ENCODE data around the gene RPLP1.

DNA sequence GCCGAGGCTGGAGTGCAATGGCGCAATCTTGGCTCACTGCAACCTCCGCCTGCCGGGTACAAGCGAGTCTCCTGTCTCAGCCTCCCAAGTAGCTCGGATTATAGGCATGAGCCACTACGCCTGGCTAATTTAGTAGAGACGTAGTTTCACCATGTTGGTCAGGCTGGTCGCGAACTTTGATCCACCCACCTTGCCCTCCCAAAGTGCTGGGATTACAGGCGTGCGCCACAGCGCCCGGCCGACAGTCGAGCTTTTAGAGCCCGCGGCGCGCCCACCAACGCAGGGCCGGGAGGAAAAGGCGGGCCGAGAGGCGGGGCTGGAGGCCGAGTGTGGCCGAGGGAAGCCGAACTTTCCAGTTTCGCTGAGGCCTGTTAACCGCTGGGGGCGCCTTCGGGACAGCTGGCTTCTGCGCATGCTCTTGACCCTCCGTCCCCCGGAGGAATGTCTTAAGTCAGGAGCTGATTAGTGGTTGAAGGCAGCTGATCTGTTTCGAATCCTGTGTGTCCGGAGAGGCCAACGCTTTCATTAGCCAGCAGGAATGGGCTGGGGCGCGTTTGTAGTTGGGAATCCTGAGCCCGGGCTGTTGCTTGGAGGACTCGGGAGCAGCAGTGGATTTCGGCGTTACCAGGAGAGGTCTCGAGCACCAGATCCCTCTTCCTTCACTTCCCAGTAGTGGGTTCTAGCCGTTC lies 10.0 kb downstream of the RPLP1 start:
- 0 out of 2 replicates have a peak, but pooled peaks have one; percentile 48 for TF ChIP-seq POLR2AphosphoS5 (IDR thresholded peaks at IDR 0.05; ENCODE audit: low read depth, low read length)
- peak; percentile 53; the same call in 1 of the 2 replicates for TF ChIP-seq POLR2A (IDR thresholded peaks at IDR 0.05; ENCODE audit: low read depth, low read length)
